IMR-90 (cell line): ENCODE measurements around the gene CHPF. TPM values are rescaled to one million over a fixed set of nuclear protein-coding genes. Genes with fewer than 3 reads are reported as not detected.

Experiments used
- ATAC-seq: fragments of 200-7000 bp; cut with Tn5 transposase; 2 replicates; pipeline ENCODE4 v1.9.1; 2020; ENCODE audit warnings: low read depth, mild to moderate bottlenecking, moderate library complexity
- BruUV-seq: library from RNA; stranded (reverse); fragments of 400-500 nt; replicated peaks from 2 replicates; lab custom pipeline; 2021; lab: Mats Ljungman, UMichigan
- CTCF ChIA-PET: fragments of 300-600 bp; formaldehyde crosslinking; extraction: SDS; loops from one replicate; lab custom pipeline; 2021; ENCODE audit warnings: antibody characterized with exemption; lab: Yijun Ruan, JAX
- POLR2A ChIA-PET: fragments of 300-600 bp; sonication (Branson Sonifier 250); formaldehyde crosslinking; loops from one replicate; lab custom pipeline; 2022; ENCODE audit warnings: antibody characterized with exemption; ENCODE audit not compliant: unreplicated experiment; lab: Charles Lee
- DNase-seq: peaks from one replicate; pipeline ENCODE4 v3.0.0; 2013
- H2AFZ ChIP-seq: replicated peaks from 2 replicates; pipeline ENCODE3; 2013; ENCODE audit warnings: low read length, mild to moderate bottlenecking; ENCODE audit not compliant: poor library complexity
- H2AK5ac ChIP-seq: 2 replicates; pipeline ENCODE4 v1.6.1; 2013; ENCODE audit warnings: low read depth, low read length, inconsistent platforms
- H2AK9ac ChIP-seq: replicated peaks from 2 replicates; pipeline ENCODE3; 2013; ENCODE audit warnings: mild to moderate bottlenecking, low read depth, low read length, moderate library complexity; ENCODE audit not compliant: poor library complexity
- H2BK120ac ChIP-seq: 2 replicates; pipeline ENCODE4 v1.6.1; 2013; ENCODE audit warnings: low read depth, low read length, inconsistent platforms
- H2BK15ac ChIP-seq: 3 replicates; pipeline ENCODE4 v1.6.1; 2013; ENCODE audit warnings: low read depth, low read length, inconsistent platforms
- H2BK20ac ChIP-seq: 2 replicates; pipeline ENCODE4 v1.6.1; 2013; ENCODE audit warnings: low read depth, mild to moderate bottlenecking, inconsistent platforms, low read length, moderate library complexity
- H2BK5ac ChIP-seq: 2 replicates; pipeline ENCODE4 v1.6.1; 2013; ENCODE audit warnings: mild to moderate bottlenecking, low read depth, low read length, inconsistent platforms; ENCODE audit not compliant: poor library complexity, severe bottlenecking
- H3K14ac ChIP-seq: replicated peaks from 2 replicates; pipeline ENCODE4 v1.6.1; 2013; ENCODE audit warnings: low read depth, low read length, inconsistent platforms
- H3K18ac ChIP-seq: 2 replicates; pipeline ENCODE4 v1.6.1; 2013; ENCODE audit warnings: low read depth, low read length, control low read depth
- H3K23ac ChIP-seq: 2 replicates; pipeline ENCODE4 v1.6.1; 2013; ENCODE audit warnings: low read depth, low read length, inconsistent platforms
- H3K27ac ChIP-seq: 2 replicates; pipeline ENCODE4 v1.5.1; 2013; ENCODE audit warnings: mild to moderate bottlenecking, control low read depth, low read length; ENCODE audit not compliant: insufficient read depth
- H3K27me3 ChIP-seq: 2 replicates; pipeline ENCODE4 v1.6.1; 2013; ENCODE audit warnings: low read length; ENCODE audit not compliant: control insufficient read depth, insufficient read depth
- H3K36me3 ChIP-seq: 2 replicates; pipeline ENCODE4 v1.6.1; 2013; ENCODE audit warnings: low read length, mixed read lengths; ENCODE audit not compliant: control insufficient read depth, insufficient read depth
- H3K4ac ChIP-seq: 2 replicates; pipeline ENCODE4 v1.6.1; 2013; ENCODE audit warnings: low read depth, low read length, inconsistent platforms
- H3K4me1 ChIP-seq: 2 replicates; pipeline ENCODE4 v1.6.1; 2013; ENCODE audit warnings: low read length, mixed read lengths; ENCODE audit not compliant: control insufficient read depth, insufficient read depth
- H3K4me2 ChIP-seq: 2 replicates; pipeline ENCODE4 v1.6.1; 2013; ENCODE audit warnings: low read depth, mild to moderate bottlenecking, control low read depth, low read length, moderate library complexity
- H3K4me3 ChIP-seq: 2 replicates; pipeline ENCODE4 v1.5.1; 2013; ENCODE audit warnings: low read depth, mild to moderate bottlenecking, control low read depth, low read length, moderate library complexity; ENCODE audit not compliant: insufficient read depth
- H3K56ac ChIP-seq: 2 replicates; pipeline ENCODE4 v1.6.1; 2013; ENCODE audit warnings: low read length, inconsistent platforms; ENCODE audit not compliant: insufficient read depth; ENCODE audit errors: extremely low read depth
- H3K79me1 ChIP-seq, 2 experiments: 2 replicates each; pipeline ENCODE4 v1.6.1; 2013; ENCODE audit warnings: low read length in 2 of 2, inconsistent platforms in 1 of 2, low read depth in 1 of 2
- H3K9ac ChIP-seq: 2 replicates; pipeline ENCODE4 v1.6.1; 2013; ENCODE audit warnings: low read depth, low read length, control low read depth
- H3K9me1 ChIP-seq: 2 replicates; pipeline ENCODE4 v1.6.1; 2013; ENCODE audit warnings: low read length, inconsistent platforms; ENCODE audit not compliant: insufficient read depth
- H3K9me3 ChIP-seq: 2 replicates; pipeline ENCODE4 v1.6.1; 2013; ENCODE audit warnings: low read length; ENCODE audit not compliant: control insufficient read depth, insufficient read depth
- H4K20me1 ChIP-seq: 2 replicates; pipeline ENCODE4 v1.6.1; 2013; ENCODE audit warnings: low read length, inconsistent platforms; ENCODE audit not compliant: insufficient read depth
- H4K5ac ChIP-seq: 2 replicates; pipeline ENCODE4 v1.6.1; 2013; ENCODE audit warnings: mild to moderate bottlenecking, low read depth, low read length, control low read depth
- H4K8ac ChIP-seq, 2 experiments: 2 replicates each; pipeline ENCODE4 v1.6.1; 2013; ENCODE audit warnings: low read depth in 2 of 2, low read length in 2 of 2, control low read depth in 1 of 2, inconsistent platforms in 1 of 2
- H4K91ac ChIP-seq: 2 replicates; pipeline ENCODE4 v1.6.1; 2013; ENCODE audit warnings: low read depth, low read length, inconsistent platforms; ENCODE audit not compliant: insufficient read depth
- BHLHE40 ChIP-seq: fragments of 150-350 bp; IDR thresholded peaks from 2 replicates; pipeline ENCODE4 v1.6.1; 2016; ENCODE audit warnings: mild to moderate bottlenecking, low read depth, low read length
- CEBPB ChIP-seq: IDR thresholded peaks from 2 replicates; pipeline ENCODE4 v1.6.1; 2012; ENCODE audit warnings: low read depth, low read length, improper control_type of control experiment
- CHD1 ChIP-seq: IDR thresholded peaks from 2 replicates; pipeline ENCODE4 v1.6.1; 2012; ENCODE audit warnings: low read depth, low read length, improper control_type of control experiment
- CTCF ChIP-seq: conservative IDR thresholded peaks from 2 replicates; pipeline ENCODE4 v1.5.1; 2012; ENCODE audit warnings: mild to moderate bottlenecking, low read depth, low read length, improper control_type of control experiment
- FOS ChIP-seq: fragments of 150-350 bp; IDR thresholded peaks from 2 replicates; pipeline ENCODE4 v1.6.1; 2016; ENCODE audit warnings: low read depth, low read length
- MAFK ChIP-seq: IDR thresholded peaks from 2 replicates; pipeline ENCODE4 v1.6.1; 2012; ENCODE audit warnings: low read depth, low read length, improper control_type of control experiment
- MAZ ChIP-seq: IDR thresholded peaks from 2 replicates; pipeline ENCODE4 v1.6.1; 2012; ENCODE audit warnings: low read depth, mild to moderate bottlenecking, low read length, improper control_type of control experiment, moderate library complexity, borderline replicate concordance
- NFE2L2 ChIP-seq: fragments of 150-350 bp; IDR thresholded peaks from 2 replicates; pipeline ENCODE4 v1.6.1; 2016; ENCODE audit warnings: low read depth, mild to moderate bottlenecking, low read length
- POLR2A ChIP-seq: IDR thresholded peaks from 2 replicates; pipeline ENCODE4 v1.6.1; 2012; ENCODE audit warnings: mild to moderate bottlenecking, low read depth, low read length
- RAD21 ChIP-seq: IDR thresholded peaks from 2 replicates; pipeline ENCODE4 v1.6.1; 2012; ENCODE audit warnings: low read length, improper control_type of control experiment
- RFX5 ChIP-seq: IDR thresholded peaks from 2 replicates; pipeline ENCODE4 v1.8.0; 2012; ENCODE audit warnings: low read depth, mild to moderate bottlenecking, low read length, moderate library complexity
- SMC3 ChIP-seq: fragments of 150-350 bp; IDR thresholded peaks from 2 replicates; pipeline ENCODE4 v1.6.1; 2016; ENCODE audit warnings: low read depth, mild to moderate bottlenecking, antibody characterized with exemption, low read length, moderate library complexity
- USF2 ChIP-seq: fragments of 150-350 bp; IDR thresholded peaks from 2 replicates; pipeline ENCODE4 v1.6.1; 2017; ENCODE audit warnings: mild to moderate bottlenecking, antibody characterized with exemption, low read length, low read depth
- WGBS, 2 experiments: methylation state at CpG; one replicate each; pipeline versions ENCODE4 v1.1.5 to v1.1.7; 2013; ENCODE audit warnings: missing lambda C conversion rate in 2 of 2; ENCODE audit not compliant: insufficient read length in 1 of 2; ENCODE audit errors: extremely low coverage in 2 of 2; 5-methylcytosine and 5-hydroxymethylcytosine counted together
- dilution Hi-C: fragments of 300-500 bp; cut with HindIII; formaldehyde crosslinking; loops from one replicate; pipeline ENCODE4 v1.14.3; 2018; ENCODE audit warnings: low sequenced_read_pairs; ENCODE audit not compliant: unreplicated experiment
- in situ Hi-C: fragments of 300-500 bp; cut with MboI; formaldehyde crosslinking; loops from 3 replicates; pipeline ENCODE4 v1.14.3; 2019; ENCODE audit warnings: low sequenced_read_pairs, inconsistent platforms, mixed read lengths
- intact Hi-C: fragments of 100-400 bp; cut with micrococcal nuclease; formaldehyde crosslinking; loops from 2 replicates; pipeline ENCODE4 v1.10.0; 2022
- polyA plus RNA-seq, 3 experiments: library from polyadenylated mRNA; depleted of rRNA; stranded (reverse); fragments of >200 nt; gene quantifications; 2 replicates each; pipeline ENCODE4 v1.2.3, GENCODE V29; 2012; ENCODE audit warnings: low replicate concordance in 1 of 3
- total RNA-seq: library from RNA; depleted of rRNA; stranded (reverse); fragments of >200 nt; gene quantifications from 2 replicates; pipeline ENCODE4 v1.2.3, GENCODE V29; 2012
- TF ChIP-seq, protein P1 (sequence below): fragments of 150-350 bp; IDR thresholded peaks from 2 replicates; pipeline ENCODE4 v1.6.1; 2016; ENCODE audit warnings: low read depth, mild to moderate bottlenecking, low read length, moderate library complexity, borderline replicate concordance

CHPF gene
- total and polyA plus RNA-seq, 2 of the 4 experiments (the other 2 are of a cell fraction): 24.0 to 115 TPM

DNA sequence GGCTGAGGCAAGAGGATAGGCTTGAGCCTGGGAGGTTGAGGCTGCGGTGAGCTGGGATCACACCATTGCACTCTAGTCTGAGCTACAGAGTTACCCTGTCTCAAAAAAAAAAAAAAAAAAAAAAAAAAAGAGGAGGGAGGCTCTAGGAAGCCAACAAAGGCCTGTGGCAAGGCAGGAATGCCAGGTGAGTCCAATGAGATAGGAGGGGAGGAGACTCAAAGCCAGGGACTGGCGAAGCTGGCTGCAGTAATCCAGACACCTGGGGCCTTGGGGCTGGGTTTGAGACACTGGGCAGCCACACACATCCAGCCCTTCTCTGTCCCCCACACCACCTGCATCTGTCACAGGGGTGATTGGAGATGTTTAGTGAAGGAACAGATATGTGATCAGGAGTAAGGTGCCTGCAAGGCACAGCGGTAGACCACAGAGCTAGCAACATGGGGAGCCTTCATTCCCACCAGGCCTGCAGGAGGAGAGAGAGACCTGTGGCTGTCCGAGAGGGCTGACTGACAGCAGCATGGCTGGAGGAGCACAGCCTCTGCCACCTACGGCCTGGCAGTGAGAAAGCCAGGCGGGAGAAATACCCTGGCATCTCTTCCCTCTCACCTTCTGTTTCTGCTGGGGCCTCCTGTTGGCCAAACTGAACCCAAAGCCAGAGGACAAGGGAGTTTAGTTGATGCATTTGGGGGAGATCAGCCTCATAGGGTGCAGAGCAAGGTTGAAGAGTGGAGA is 9.5 kb downstream of the CHPF start:
- H3K4me2 ChIP-seq: no peak overlapping the region
- no TSS peak for BruUV-seq
- DNase-seq: no peak
- H4K8ac ChIP-seq: no peak overlapping the region
- H3K79me1 ChIP-seq: peaks cover 0 to 7% of the 10 kb centered on the region in 2 experiments; a peak in 1 of 4 replicates
- H2BK120ac ChIP-seq: no peak overlapping the region
- H3K4me3 ChIP-seq: no peak overlapping the region
- H3K9me3 ChIP-seq: no peaks in the 10 kb centered on the region
- H3K9me1 ChIP-seq: no peaks in the 10 kb centered on the region
- no peak overlapping the region for H3K27ac ChIP-seq
- no peak overlapping the region for H3K9ac ChIP-seq
- H3K4ac ChIP-seq: no peak overlapping the region
- H3K56ac ChIP-seq: no peak overlapping the region
- intact Hi-C loops: loop anchor here (5.0 kb wide), 1 partner anchor 237 kb away; no protein-coding TSS in a partner anchor
- no peak overlapping the region for H3K18ac ChIP-seq
- no peak overlapping the region for H4K5ac ChIP-seq
- ChIA-PET CTCF (interaction anchor here (1.1 kb wide), 1 partner anchor 156 kb away, joined by 3 read pairs; no protein-coding TSS in a partner anchor), POLR2A (no interaction called here)
- WGBS, 2 experiments: 86% methylated on average over 1 of the region's 6 CpGs; no CpG with 5 or more reads in 1 of the 2 experiments
- in situ Hi-C loops: loop anchor here (5.0 kb wide), 1 partner anchor 132 kb away; no protein-coding TSS in a partner anchor
- no peak overlapping the region for H4K91ac ChIP-seq
- H2AFZ ChIP-seq: no peak overlapping the region
- no peak overlapping the region for H2BK20ac ChIP-seq
- H3K27me3 ChIP-seq: peaks cover 31% of the 10 kb centered on the region
- no peak overlapping the region for H2AK5ac ChIP-seq
- no peak for ATAC-seq
- H2AK9ac ChIP-seq: no peak overlapping the region
- H3K14ac ChIP-seq: no peak overlapping the region
- H3K36me3 ChIP-seq: peaks cover 2% of the 10 kb centered on the region; the same call in 1 of the 2 replicates
- H4K20me1 ChIP-seq: 0 out of 2 replicates have a peak, but pooled peaks cover 3% of the 10 kb centered on the region
- no peak overlapping the region for H3K23ac ChIP-seq
- no peak overlapping the region for H2BK15ac ChIP-seq
- no peak for TF ChIP-seq RFX5
- no peak for TF ChIP-seq NFE2L2
- TF ChIP-seq, protein P1, sequence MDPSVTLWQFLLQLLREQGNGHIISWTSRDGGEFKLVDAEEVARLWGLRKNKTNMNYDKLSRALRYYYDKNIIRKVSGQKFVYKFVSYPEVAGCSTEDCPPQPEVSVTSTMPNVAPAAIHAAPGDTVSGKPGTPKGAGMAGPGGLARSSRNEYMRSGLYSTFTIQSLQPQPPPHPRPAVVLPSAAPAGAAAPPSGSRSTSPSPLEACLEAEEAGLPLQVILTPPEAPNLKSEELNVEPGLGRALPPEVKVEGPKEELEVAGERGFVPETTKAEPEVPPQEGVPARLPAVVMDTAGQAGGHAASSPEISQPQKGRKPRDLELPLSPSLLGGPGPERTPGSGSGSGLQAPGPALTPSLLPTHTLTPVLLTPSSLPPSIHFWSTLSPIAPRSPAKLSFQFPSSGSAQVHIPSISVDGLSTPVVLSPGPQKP: no peak
- no peak for TF ChIP-seq SMC3
- TF ChIP-seq CTCF: no peak
- TF ChIP-seq USF2: no peak
- TF ChIP-seq CHD1: no peak
- TF ChIP-seq RAD21: no peak
- TF ChIP-seq FOS: no peak
- TF ChIP-seq CEBPB: no peak
- TF ChIP-seq MAFK: no peak
- no peak for TF ChIP-seq BHLHE40
- TF ChIP-seq MAZ: no peak
- TF ChIP-seq POLR2A: no peak
- no peak overlapping the region for H2BK5ac ChIP-seq
- H3K4me1 ChIP-seq: peaks cover 15% of the 10 kb centered on the region
- dilution Hi-C loops: no loop called here
